ENCODE data around the gene GRIN2B.

The GRIN2B gene

GRCh38 chr12:13980538-13981295, 685 bp downstream of the GRIN2B start:
- TF ChIP-seq FOXP2 (optimal IDR thresholded peaks at IDR 0.05; ENCODE audit: borderline replicate concordance, extremely low read depth, extremely low read length, insufficient read depth) (no peak), TAF1 (IDR thresholded peaks at IDR 0.05; ENCODE audit: borderline replicate concordance, insufficient read depth, low read length) (no peak), REST (IDR thresholded peaks at IDR 0.05; ENCODE audit: insufficient read depth in 1 of 2, low read depth in 2 of 2, low read length in 2 of 2) (no peak), SIN3A (IDR thresholded peaks at IDR 0.05; ENCODE audit: borderline replicate concordance, insufficient read depth, low read length) (no peak), POLR2AphosphoS5 (IDR thresholded peaks at IDR 0.05; ENCODE audit: low read depth, low read length) (no peak)

GRCh38 chr12:13979772-13980378, 1.5 kb downstream of the GRIN2B start:
- TF ChIP-seq SIN3A (IDR thresholded peaks at IDR 0.05; ENCODE audit: borderline replicate concordance, insufficient read depth, low read length): no peak
- TF ChIP-seq TAF1 (IDR thresholded peaks at IDR 0.05; ENCODE audit: borderline replicate concordance, insufficient read depth, low read length): no peak
- TF ChIP-seq FOXP2 (optimal IDR thresholded peaks at IDR 0.05; ENCODE audit: borderline replicate concordance, extremely low read depth, extremely low read length, insufficient read depth): no peak
- TF ChIP-seq POLR2AphosphoS5 (IDR thresholded peaks at IDR 0.05; ENCODE audit: low read depth, low read length): no peak
- TF ChIP-seq REST (IDR thresholded peaks at IDR 0.05; ENCODE audit: insufficient read depth in 1 of 2, low read depth in 2 of 2, low read length in 2 of 2): no peak

- no peak for TF ChIP-seq REST (IDR thresholded peaks at IDR 0.05; ENCODE audit: insufficient read depth in 1 of 2, low read depth in 2 of 2, low read length in 2 of 2)
Measured at GRCh38 chr12:13978876-13979275, 2.5 kb downstream of the GRIN2B start.

GRCh38 chr12:13976880-13977279, 4.5 kb downstream of the GRIN2B start:
- TF ChIP-seq REST (IDR thresholded peaks at IDR 0.05; ENCODE audit: insufficient read depth in 1 of 2, low read depth in 2 of 2, low read length in 2 of 2): no peak
- TF ChIP-seq TAF1 (IDR thresholded peaks at IDR 0.05; ENCODE audit: borderline replicate concordance, insufficient read depth, low read length): no peak

Measured in PFSK-1 (cell line).